ENCODE measurements around the gene TMEM209. TPM values are rescaled to one million over a fixed set of nuclear protein-coding genes. Genes with fewer than 3 reads are reported as not detected.
"Not testable (repeated sequence)": the region's sequence is repeated elsewhere in the genome, so short reads cannot be mapped to it uniquely, and the experiment has no call there.

Gene TMEM209
- total RNA-seq, 1 experiment from 2014 or later, result 45.8 TPM

GRCh38 chr7:130228840-130229502 lies 23.8 kb upstream of the TMEM209 start:
- ChIA-PET POLR2A (ENCODE audit: low non-redundant PET) (no interaction called here), CTCF (no interaction called here)
- TF ChIP-seq EZH2 (IDR thresholded peaks at IDR 0.05; ENCODE audit: borderline replicate concordance, low read depth, low read length, poor library complexity, severe bottlenecking) (no peak), CTCF (conservative IDR thresholded peaks at IDR 0.05; ENCODE audit: low read depth, low read length) (no peak)
- intact Hi-C loops (cut with micrococcal nuclease; ENCODE audit: unreplicated experiment), result no loop called here
- DNase-seq (ENCODE audit: low spot score), result no peak
- no peaks in the 10 kb centered on the region for H3K4me1 ChIP-seq (ENCODE audit: insufficient read depth, low read length, poor library complexity, severe bottlenecking)
- no peaks in the 10 kb centered on the region for H3K9me3 ChIP-seq (ENCODE audit: low read depth, low read length, poor library complexity, severe bottlenecking)
- no peaks in the 10 kb centered on the region for H3K36me3 ChIP-seq (ENCODE audit: insufficient read depth, low read length, poor library complexity, severe bottlenecking)
- no peak overlapping the region for H3K27ac ChIP-seq (ENCODE audit: low read depth, low read length, poor library complexity, severe bottlenecking)
- H3K27me3 ChIP-seq (replicated peaks; ENCODE audit: insufficient read depth, low read depth, low read length, poor library complexity), result no peaks in the 10 kb centered on the region
- no peak overlapping the region for H3K4me3 ChIP-seq (ENCODE audit: low read depth, low read length, poor library complexity, severe bottlenecking)
- no TSS peak for BruUV-seq (replicated peaks)

- intact Hi-C loops (cut with micrococcal nuclease; ENCODE audit: unreplicated experiment), result no loop called here
- Histone ChIP-seq H3K4me1 (ENCODE audit: insufficient read depth, low read length, poor library complexity, severe bottlenecking) (no peaks in the 10 kb centered on the region), H3K27me3 (replicated peaks; ENCODE audit: insufficient read depth, low read depth, low read length, poor library complexity) (no peaks in the 10 kb centered on the region), H3K9me3 (ENCODE audit: low read depth, low read length, poor library complexity, severe bottlenecking) (no peaks in the 10 kb centered on the region), H3K4me3 (ENCODE audit: low read depth, low read length, poor library complexity, severe bottlenecking) (no peak overlapping the region), H3K36me3 (ENCODE audit: insufficient read depth, low read length, poor library complexity, severe bottlenecking) (no peaks in the 10 kb centered on the region), H3K27ac (ENCODE audit: low read depth, low read length, poor library complexity, severe bottlenecking) (no peak overlapping the region)
- no TSS peak for BruUV-seq (replicated peaks)
- POLR2A ChIA-PET (ENCODE audit: low non-redundant PET), result no interaction called here
- no peak for TF ChIP-seq CTCF (conservative IDR thresholded peaks at IDR 0.05; ENCODE audit: low read depth, low read length)
- TF ChIP-seq EZH2 (IDR thresholded peaks at IDR 0.05; ENCODE audit: borderline replicate concordance, low read depth, low read length, poor library complexity, severe bottlenecking), result no peak
- DNase-seq (ENCODE audit: low spot score), result no peak
- CTCF ChIA-PET, result no interaction called here
These were observed 22.8 kb upstream of the TMEM209 start for GRCh38 chr7:130227883-130228575.

- H3K27ac ChIP-seq (ENCODE audit: low read depth, low read length, poor library complexity, severe bottlenecking), result no peak overlapping the region
- no peaks in the 10 kb centered on the region for H3K36me3 ChIP-seq (ENCODE audit: insufficient read depth, low read length, poor library complexity, severe bottlenecking)
- ChIA-PET CTCF (no interaction called here), POLR2A (ENCODE audit: low non-redundant PET) (no interaction called here)
- H3K27me3 ChIP-seq (replicated peaks; ENCODE audit: insufficient read depth, low read depth, low read length, poor library complexity), result no peaks in the 10 kb centered on the region
- no peak for TF ChIP-seq EZH2 (IDR thresholded peaks at IDR 0.05; ENCODE audit: borderline replicate concordance, low read depth, low read length, poor library complexity, severe bottlenecking)
- no peak for TF ChIP-seq CTCF (conservative IDR thresholded peaks at IDR 0.05; ENCODE audit: low read depth, low read length)
- H3K9me3 ChIP-seq (ENCODE audit: low read depth, low read length, poor library complexity, severe bottlenecking), result no peaks in the 10 kb centered on the region
- DNase-seq (ENCODE audit: low spot score), result no peak
- H3K4me1 ChIP-seq (ENCODE audit: insufficient read depth, low read length, poor library complexity, severe bottlenecking), result no peaks in the 10 kb centered on the region
- intact Hi-C loops (cut with micrococcal nuclease; ENCODE audit: unreplicated experiment), result no loop called here
- no peak overlapping the region for H3K4me3 ChIP-seq (ENCODE audit: low read depth, low read length, poor library complexity, severe bottlenecking)
- no TSS peak for BruUV-seq (replicated peaks)
These were observed 21.1 kb upstream of the TMEM209 start for GRCh38 chr7:130226333-130226732.

GRCh38 chr7:130224923-130225322 lies 19.7 kb upstream of the TMEM209 start:
- H3K4me1 ChIP-seq (ENCODE audit: insufficient read depth, low read length, poor library complexity, severe bottlenecking); H3K4me3 ChIP-seq (ENCODE audit: low read depth, low read length, poor library complexity, severe bottlenecking); POLR2A ChIA-PET (ENCODE audit: low non-redundant PET); CTCF ChIA-PET; H3K27me3 ChIP-seq (replicated peaks; ENCODE audit: insufficient read depth, low read depth, low read length, poor library complexity); H3K36me3 ChIP-seq (ENCODE audit: insufficient read depth, low read length, poor library complexity, severe bottlenecking); intact Hi-C loops (cut with micrococcal nuclease; ENCODE audit: unreplicated experiment); H3K27ac ChIP-seq (ENCODE audit: low read depth, low read length, poor library complexity, severe bottlenecking); BruUV-seq (replicated peaks); H3K9me3 ChIP-seq (ENCODE audit: low read depth, low read length, poor library complexity, severe bottlenecking); DNase-seq (ENCODE audit: low spot score): not testable (repeated sequence)
